Measurements from ENCODE around the gene LEF1. TPM values are rescaled to one million over a fixed set of nuclear protein-coding genes. Genes with fewer than 3 reads are reported as not detected.

LEF1 gene
- total RNA-seq, 1 donor from 2014 or later: 4.3 TPM

GRCh38 chr4:108099838-108100237 is 68.9 kb downstream of the LEF1 start:
- Histone ChIP-seq H3K4me1 (no peaks in the 10 kb centered on the region), H3K4me3 (no peak overlapping the region), H3K27me3 (ENCODE audit: low read depth) (no peaks in the 10 kb centered on the region), H3K9me3 (no peaks in the 10 kb centered on the region), H3K36me3 (no peaks in the 10 kb centered on the region), H3K27ac (no peak overlapping the region)
- DNase-seq: no peak
- intact Hi-C loops (cut with DNase I): no loop called here
- TF ChIP-seq CTCF (IDR thresholded peaks at IDR 0.05): no peak
- ATAC-seq: no peak

- no peak for DNase-seq
- no peak for TF ChIP-seq CTCF (IDR thresholded peaks at IDR 0.05)
- no peak overlapping the region for H3K4me3 ChIP-seq
- H3K9me3 ChIP-seq: no peaks in the 10 kb centered on the region
- H3K4me1 ChIP-seq: no peaks in the 10 kb centered on the region
- intact Hi-C loops (cut with DNase I): no loop called here
- H3K27ac ChIP-seq: no peak overlapping the region
- no peaks in the 10 kb centered on the region for H3K36me3 ChIP-seq
- ATAC-seq: peak in 1 of 2 donors; percentile 25
- H3K27me3 ChIP-seq (ENCODE audit: low read depth): no peaks in the 10 kb centered on the region
These were observed 70.7 kb downstream of the LEF1 start for GRCh38 chr4:108097990-108098553.

GRCh38 chr4:108094923-108095482 is 73.7 kb downstream of the LEF1 start:
- intact Hi-C loops (cut with DNase I): no loop called here
- TF ChIP-seq CTCF (IDR thresholded peaks at IDR 0.05): no peak

GRCh38 chr4:108094131-108094530 is 74.6 kb downstream of the LEF1 start:
- intact Hi-C loops (cut with DNase I): no loop called here
- Histone ChIP-seq H3K27me3 (ENCODE audit: low read depth) (no peaks in the 10 kb centered on the region), H3K4me3 (no peak overlapping the region), H3K9me3 (no peaks in the 10 kb centered on the region), H3K36me3 (no peaks in the 10 kb centered on the region), H3K4me1 (no peaks in the 10 kb centered on the region), H3K27ac (no peak overlapping the region)
- TF ChIP-seq CTCF (IDR thresholded peaks at IDR 0.05): no peak
- ATAC-seq: no peak
- DNase-seq: no peak

More at GRCh38 chr4:108094923-108095482, 73.7 kb downstream of the LEF1 start:
- DNase-seq (no peak), ATAC-seq (no peak)
- H3K4me1 ChIP-seq: no peaks in the 10 kb centered on the region
- no peaks in the 10 kb centered on the region for H3K36me3 ChIP-seq
- H3K9me3 ChIP-seq: no peaks in the 10 kb centered on the region
- H3K27ac ChIP-seq: no peak overlapping the region
- no peak overlapping the region for H3K4me3 ChIP-seq
- H3K27me3 ChIP-seq (ENCODE audit: low read depth): no peaks in the 10 kb centered on the region

GRCh38 chr4:108092288-108092687 is 76.4 kb downstream of the LEF1 start:
- Histone ChIP-seq H3K4me1 (no peaks in the 10 kb centered on the region), H3K9me3 (no peaks in the 10 kb centered on the region), H3K36me3 (no peaks in the 10 kb centered on the region), H3K27ac (no peak overlapping the region), H3K27me3 (ENCODE audit: low read depth) (no peaks in the 10 kb centered on the region), H3K4me3 (no peak overlapping the region)
- ATAC-seq (no peak), DNase-seq (no peak)
- TF ChIP-seq CTCF (IDR thresholded peaks at IDR 0.05): no peak
- intact Hi-C loops (cut with DNase I): no loop called here
